HG02588 (cell line): ENCODE results near the gene HBS1L.

Source experiments
- ATAC-seq: cut with Tn5 transposase; IDR thresholded peaks from one replicate; pipeline ENCODE4 v1.9.1; 2021; ENCODE audit warnings: mild to moderate bottlenecking, moderate library complexity; ENCODE audit not compliant: unreplicated experiment

The HBS1L gene

GRCh38 chr6:134921721-134922261 is 132.8 kb downstream of the HBS1L start:
- ATAC-seq: no peak

- ATAC-seq: no peak
These were observed 133.3 kb downstream of the HBS1L start for GRCh38 chr6:134921276-134921675.

- ATAC-seq: no peak
These were observed 134.2 kb downstream of the HBS1L start for GRCh38 chr6:134920422-134920821.

- ATAC-seq: no peak
These were observed 136.1 kb downstream of the HBS1L start for GRCh38 chr6:134918418-134918961.

GRCh38 chr6:134911547-134911946 is 143.1 kb downstream of the HBS1L start:
- no peak for ATAC-seq

- ATAC-seq: no peak
These were observed 144.1 kb downstream of the HBS1L start for GRCh38 chr6:134910593-134910935.
